ENCODE measurements around the gene CHD6.

DNA sequence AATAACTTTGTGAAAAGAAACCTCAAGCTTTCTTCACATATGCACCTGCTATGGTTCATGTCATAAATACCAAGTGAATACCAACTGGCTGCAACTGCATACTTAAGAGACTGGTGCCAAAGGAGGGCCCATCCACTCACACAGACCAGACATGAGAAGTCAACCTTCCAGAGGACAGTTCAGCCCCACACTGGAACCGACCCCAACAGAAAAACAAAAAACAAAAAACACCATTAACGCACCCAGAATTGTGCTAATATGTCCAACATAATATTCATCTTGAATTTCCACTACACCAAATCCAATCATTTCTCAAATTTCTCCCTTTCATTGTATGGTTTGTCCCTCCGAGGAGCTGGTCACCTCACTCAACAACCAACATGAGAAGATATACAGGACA, 42.8 kb downstream of the CHD6 start:
- TF ChIP-seq, protein P1, sequence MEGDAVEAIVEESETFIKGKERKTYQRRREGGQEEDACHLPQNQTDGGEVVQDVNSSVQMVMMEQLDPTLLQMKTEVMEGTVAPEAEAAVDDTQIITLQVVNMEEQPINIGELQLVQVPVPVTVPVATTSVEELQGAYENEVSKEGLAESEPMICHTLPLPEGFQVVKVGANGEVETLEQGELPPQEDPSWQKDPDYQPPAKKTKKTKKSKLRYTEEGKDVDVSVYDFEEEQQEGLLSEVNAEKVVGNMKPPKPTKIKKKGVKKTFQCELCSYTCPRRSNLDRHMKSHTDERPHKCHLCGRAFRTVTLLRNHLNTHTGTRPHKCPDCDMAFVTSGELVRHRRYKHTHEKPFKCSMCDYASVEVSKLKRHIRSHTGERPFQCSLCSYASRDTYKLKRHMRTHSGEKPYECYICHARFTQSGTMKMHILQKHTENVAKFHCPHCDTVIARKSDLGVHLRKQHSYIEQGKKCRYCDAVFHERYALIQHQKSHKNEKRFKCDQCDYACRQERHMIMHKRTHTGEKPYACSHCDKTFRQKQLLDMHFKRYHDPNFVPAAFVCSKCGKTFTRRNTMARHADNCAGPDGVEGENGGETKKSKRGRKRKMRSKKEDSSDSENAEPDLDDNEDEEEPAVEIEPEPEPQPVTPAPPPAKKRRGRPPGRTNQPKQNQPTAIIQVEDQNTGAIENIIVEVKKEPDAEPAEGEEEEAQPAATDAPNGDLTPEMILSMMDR (optimal IDR thresholded peaks at IDR 0.05 in 1 of 3, IDR thresholded peaks at IDR 0.05 in 1 of 3, conservative IDR thresholded peaks at IDR 0.05 in 1 of 3; ENCODE audit: extremely low read depth in 1 of 3, insufficient read depth in 2 of 3, low read length in 3 of 3), result no peak
- no peak for TF ChIP-seq EZH2 (IDR thresholded peaks at IDR 0.05; ENCODE audit: low read length)

Measured in keratinocyte (primary cell).